OCI-LY7 (cell line): Measurements from ENCODE around the gene TNFAIP1. TPM values are rescaled to one million over a fixed set of nuclear protein-coding genes. Genes with fewer than 3 reads are reported as not detected.
"Not testable (repeated sequence)": the region's sequence is repeated elsewhere in the genome, so short reads cannot be mapped to it uniquely, and the experiment has no call there.

Experiments
- BruUV-seq: library from RNA; stranded (reverse); fragments of 400-500 nt; replicated peaks from 2 replicates; lab custom pipeline; 2021; lab: Mats Ljungman, UMichigan
- CTCF ChIA-PET: fragments of 300-600 bp; sonication (Branson Sonifier 250); formaldehyde crosslinking; loops from one replicate; lab custom pipeline; 2022; ENCODE audit warnings: antibody characterized with exemption; ENCODE audit not compliant: unreplicated experiment; lab: Charles Lee
- POLR2A ChIA-PET: fragments of 300-600 bp; sonication (Branson Sonifier 250); formaldehyde crosslinking; loops from one replicate; lab custom pipeline; 2022; ENCODE audit warnings: antibody characterized with exemption; lab: Charles Lee
- DNase-seq: peaks from one replicate; pipeline ENCODE4 v3.0.0-alpha.2; 2015; ENCODE audit warnings: low spot score
- H2AFZ ChIP-seq: fragments of 200-600 bp; sonication (generic), shearing (Covaris generic); 2 replicates; pipeline ENCODE4 v1.6.1; 2014; ENCODE audit warnings: mild to moderate bottlenecking, antibody characterized with exemption, low read length, moderate library complexity
- H3K27ac ChIP-seq: fragments of 200-600 bp; sonication (generic); 2 replicates; pipeline ENCODE4 v1.5.1; 2014; ENCODE audit warnings: mixed run types, low read depth, mild to moderate bottlenecking, moderate library complexity, low read length, inconsistent platforms; ENCODE audit not compliant: poor library complexity, severe bottlenecking
- H3K36me3 ChIP-seq: fragments of 200-600 bp; sonication (generic); 2 replicates; pipeline ENCODE4 v1.6.1; 2014; ENCODE audit warnings: mild to moderate bottlenecking, antibody characterized with exemption, low read length, moderate library complexity, mixed read lengths; ENCODE audit not compliant: insufficient read depth
- H3K4me1 ChIP-seq: fragments of 200-600 bp; sonication (generic); 2 replicates; pipeline ENCODE4 v1.5.1; 2014; ENCODE audit warnings: mild to moderate bottlenecking, low read length; ENCODE audit not compliant: insufficient read depth, poor library complexity, severe bottlenecking
- H3K4me2 ChIP-seq: fragments of 200-600 bp; sonication (generic); 2 replicates; pipeline ENCODE4 v1.6.1; 2014; ENCODE audit warnings: mild to moderate bottlenecking, low read length
- H3K4me3 ChIP-seq: fragments of 200-600 bp; sonication (generic); 2 replicates; pipeline ENCODE4 v1.5.1; 2014; ENCODE audit warnings: mild to moderate bottlenecking, low read depth, low read length; ENCODE audit not compliant: poor library complexity, severe bottlenecking
- H3K79me2 ChIP-seq: fragments of 200-600 bp; sonication (generic); 2 replicates; pipeline ENCODE4 v1.6.1; 2016; ENCODE audit warnings: low read depth, mild to moderate bottlenecking, low read length, moderate library complexity, mixed read lengths; ENCODE audit not compliant: insufficient read depth
- H3K9me2 ChIP-seq: fragments of 200-600 bp; sonication (generic); 2 replicates; pipeline ENCODE4 v1.6.1; 2016; ENCODE audit warnings: mild to moderate bottlenecking, low read length, mixed read lengths; ENCODE audit not compliant: insufficient read depth
- H3K9me3 ChIP-seq: fragments of 200-600 bp; sonication (generic); 2 replicates; pipeline ENCODE4 v1.6.1; 2014; ENCODE audit warnings: mild to moderate bottlenecking, mixed run types, low read length, mixed read lengths
- H4K20me1 ChIP-seq: fragments of 200-600 bp; sonication (generic); 2 replicates; pipeline ENCODE4 v1.6.1; 2014; ENCODE audit warnings: mild to moderate bottlenecking, antibody characterized with exemption, low read length, moderate library complexity, mixed read lengths; ENCODE audit not compliant: insufficient read depth
- EZH2phosphoT487 ChIP-seq: fragments of 200-600 bp; sonication (generic); IDR thresholded peaks from 2 replicates; pipeline ENCODE4 v1.6.1; 2018; ENCODE audit warnings: low read depth, borderline replicate concordance, mild to moderate bottlenecking, mixed run types, antibody characterized with exemption, low read length, moderate library complexity, mixed read lengths
- intact Hi-C: fragments of 100-400 bp; cut with micrococcal nuclease; formaldehyde crosslinking; loops from one replicate; pipeline ENCODE4 v1.10.0; 2022; ENCODE audit not compliant: unreplicated experiment
- total RNA-seq, 2 experiments: library from RNA; depleted of rRNA in 1 of 2; stranded (reverse); fragments of >200 nt in 1 of 2; shearing (Covaris generic) in 1 of 2; gene quantifications; 2 replicates each; pipeline ENCODE4 v1.2.3, GENCODE V29; 2014 to 2022
- TF ChIP-seq, protein P1 (sequence below): fragments of 200-600 bp; sonication (generic); conservative IDR thresholded peaks from 2 replicates; pipeline ENCODE4 v1.5.1; 2014; ENCODE audit warnings: mild to moderate bottlenecking, antibody characterized with exemption, low read length, moderate library complexity, mixed read lengths

Gene TNFAIP1
- total RNA-seq, 2 experiments from 2014 or later = 14.7 to 15.5 TPM

DNA sequence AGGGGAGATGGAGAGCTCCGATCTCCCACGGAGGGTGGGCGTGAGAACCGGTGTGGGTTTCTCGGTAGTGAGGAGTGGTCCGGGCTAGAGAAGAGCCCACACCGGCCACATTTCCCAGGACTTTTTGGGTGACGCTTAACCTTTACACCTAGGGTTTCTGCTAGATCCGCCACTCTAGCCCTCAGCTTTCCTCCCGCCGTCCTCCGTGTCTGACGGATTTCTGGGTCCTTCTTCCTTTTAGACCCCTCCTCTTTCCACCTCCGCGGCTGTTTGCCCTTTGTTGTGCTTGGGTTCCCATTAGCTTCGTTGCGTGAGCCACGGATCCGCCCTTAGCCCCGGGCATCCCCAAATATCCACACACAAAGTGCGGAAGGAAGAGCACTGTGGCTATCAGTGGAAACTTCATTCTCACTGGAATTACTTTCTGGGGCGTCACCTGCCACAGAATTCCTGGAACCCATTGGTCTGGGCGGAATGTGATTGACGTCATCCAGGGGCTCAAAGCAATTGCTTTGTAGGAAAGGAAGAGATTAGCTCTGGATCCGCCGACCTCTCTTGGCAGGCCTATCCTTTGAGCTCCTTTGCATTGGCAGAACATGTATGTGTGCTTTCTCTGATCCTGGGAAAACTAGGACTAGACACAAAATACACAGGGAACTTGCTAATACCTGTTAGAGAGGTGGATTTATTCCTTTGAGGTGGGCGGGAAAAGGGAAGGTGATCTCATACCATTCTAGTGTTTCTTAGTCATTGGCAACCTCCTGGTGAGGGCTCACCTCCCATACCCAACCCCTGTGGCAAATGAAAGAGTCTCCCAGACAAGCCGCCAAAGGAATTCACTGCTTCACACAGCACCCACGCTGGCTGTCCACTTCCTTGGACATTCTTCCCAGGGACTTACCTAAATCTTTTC is 654 bp downstream of the TNFAIP1 start:
- peaks cover 10% of the 10 kb centered on the region; the same call in 1 of the 2 replicates for H3K79me2 ChIP-seq
- no peak for DNase-seq
- peak overlapping the region; percentile 64 for H2AFZ ChIP-seq
- H3K4me3 ChIP-seq = peak overlapping the region; percentile 86
- TF ChIP-seq, protein P1, sequence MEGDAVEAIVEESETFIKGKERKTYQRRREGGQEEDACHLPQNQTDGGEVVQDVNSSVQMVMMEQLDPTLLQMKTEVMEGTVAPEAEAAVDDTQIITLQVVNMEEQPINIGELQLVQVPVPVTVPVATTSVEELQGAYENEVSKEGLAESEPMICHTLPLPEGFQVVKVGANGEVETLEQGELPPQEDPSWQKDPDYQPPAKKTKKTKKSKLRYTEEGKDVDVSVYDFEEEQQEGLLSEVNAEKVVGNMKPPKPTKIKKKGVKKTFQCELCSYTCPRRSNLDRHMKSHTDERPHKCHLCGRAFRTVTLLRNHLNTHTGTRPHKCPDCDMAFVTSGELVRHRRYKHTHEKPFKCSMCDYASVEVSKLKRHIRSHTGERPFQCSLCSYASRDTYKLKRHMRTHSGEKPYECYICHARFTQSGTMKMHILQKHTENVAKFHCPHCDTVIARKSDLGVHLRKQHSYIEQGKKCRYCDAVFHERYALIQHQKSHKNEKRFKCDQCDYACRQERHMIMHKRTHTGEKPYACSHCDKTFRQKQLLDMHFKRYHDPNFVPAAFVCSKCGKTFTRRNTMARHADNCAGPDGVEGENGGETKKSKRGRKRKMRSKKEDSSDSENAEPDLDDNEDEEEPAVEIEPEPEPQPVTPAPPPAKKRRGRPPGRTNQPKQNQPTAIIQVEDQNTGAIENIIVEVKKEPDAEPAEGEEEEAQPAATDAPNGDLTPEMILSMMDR = no peak
- TF ChIP-seq EZH2phosphoT487 = no peak
- H3K36me3 ChIP-seq = peaks cover 3% of the 10 kb centered on the region; the same call in 1 of the 2 replicates
- POLR2A ChIA-PET = interaction anchor here (0.8 to 3.0 kb wide), 8 partner anchors 11 to 260 kb away, joined by 3 to 22 read pairs (median 4); partner anchors contain the start of genes POLDIP2 and TMEM97
- TSS peak; percentile 30 for BruUV-seq
- no peaks in the 10 kb centered on the region for H3K9me3 ChIP-seq
- intact Hi-C loops = loop anchor here (1.0 to 2.0 kb wide), 2 partner anchors 21 to 35 kb away; partner anchors contain the start of genes POLDIP2, SARM1 and VTN
- no peaks in the 10 kb centered on the region for H4K20me1 ChIP-seq
- H3K4me2 ChIP-seq = peak overlapping the region; percentile 97
- no peak overlapping the region for H3K27ac ChIP-seq
- CTCF ChIA-PET = interaction anchor here (0.6 to 0.8 kb wide), 2 partner anchors 18 to 21 kb away, joined by 3 read pairs; partner anchors contain the start of gene POLDIP2
- peaks cover 23% of the 10 kb centered on the region for H3K4me1 ChIP-seq
- no peaks in the 10 kb centered on the region for H3K9me2 ChIP-seq

DNA sequence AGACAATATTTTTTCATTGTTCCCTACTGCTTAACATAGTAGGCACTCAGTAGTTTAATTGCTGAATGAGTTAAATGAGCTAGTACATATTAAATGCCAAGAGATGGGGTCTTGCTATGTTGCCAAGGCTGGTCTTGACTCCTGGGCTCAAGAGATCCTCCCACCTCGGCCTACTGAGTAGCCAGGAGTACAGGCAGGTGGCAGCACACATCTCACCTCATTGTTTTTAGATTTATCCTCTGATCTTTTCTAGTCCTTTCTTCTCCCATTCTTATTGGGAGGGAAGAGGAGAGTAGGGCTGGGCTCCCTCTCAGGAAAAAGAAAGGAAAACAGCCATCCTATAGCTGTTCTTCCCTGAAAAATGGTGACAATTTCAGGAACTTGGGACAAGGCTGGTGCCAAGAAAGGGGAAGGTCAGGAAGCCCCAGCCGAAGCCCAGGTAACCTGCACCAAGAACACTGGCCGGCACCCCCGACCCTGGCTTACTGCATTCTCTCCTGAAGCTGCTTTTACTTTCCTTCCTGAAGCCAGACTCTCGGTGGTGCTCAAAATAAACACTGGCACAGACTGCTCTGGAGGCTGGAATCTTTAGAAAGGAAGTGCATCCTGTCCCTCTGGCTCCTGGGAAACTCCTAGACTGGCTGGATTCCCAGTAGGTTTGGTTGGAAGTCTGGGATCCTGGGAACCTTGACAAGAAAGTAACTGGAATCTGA is 2.7 kb downstream of the TNFAIP1 start:
- DNase-seq = no peak
- Histone ChIP-seq H3K79me2 (peaks cover 10% of the 10 kb centered on the region; the same call in 1 of the 2 replicates), H3K9me2 (no peaks in the 10 kb centered on the region), H4K20me1 (no peaks in the 10 kb centered on the region), H3K4me2 (no peak overlapping the region), H3K9me3 (no peaks in the 10 kb centered on the region), H3K4me3 (no peak overlapping the region), H3K27ac (no peak overlapping the region), H3K36me3 (peaks cover 23% of the 10 kb centered on the region), H2AFZ (no peak overlapping the region), H3K4me1 (peaks cover 34% of the 10 kb centered on the region)
- ChIA-PET POLR2A (interaction anchor here (0.8 kb wide), 1 partner anchor 19 kb away, joined by 3 read pairs; the partner anchor contains the start of gene POLDIP2), CTCF (no interaction called here)
- intact Hi-C loops = no loop called here
- BruUV-seq = no TSS peak
- no peak for TF ChIP-seq EZH2phosphoT487
- TF ChIP-seq, protein P1 = peak; percentile 40

DNA sequence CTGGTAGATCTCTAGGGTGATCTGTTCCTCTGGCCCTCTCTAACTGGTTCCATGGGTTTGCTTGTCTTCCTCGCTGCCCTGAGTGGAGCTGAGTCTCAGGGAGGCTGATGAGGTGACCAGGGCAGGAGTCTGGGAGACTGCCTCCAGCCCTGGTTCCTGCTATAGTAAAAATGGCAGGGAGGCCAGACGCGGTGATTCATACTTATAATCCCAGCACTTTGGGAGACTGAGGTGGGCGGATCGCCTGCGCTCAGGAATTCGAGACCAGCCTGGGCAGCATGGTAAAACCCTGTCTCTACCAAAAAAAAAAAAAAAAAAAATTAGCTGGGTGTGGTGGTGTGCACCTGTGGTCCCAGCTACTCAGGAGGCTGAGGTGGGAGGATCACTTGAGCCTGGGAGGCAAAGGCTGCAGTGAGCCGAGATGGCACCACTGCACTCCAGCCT is 3.2 kb downstream of the TNFAIP1 start:
- CTCF ChIA-PET, DNase-seq, H3K9me2 ChIP-seq, H4K20me1 ChIP-seq, H3K27ac ChIP-seq, intact Hi-C loops, H3K4me2 ChIP-seq, H3K79me2 ChIP-seq, POLR2A ChIA-PET, H2AFZ ChIP-seq, H3K9me3 ChIP-seq, H3K4me3 ChIP-seq, BruUV-seq: not testable (repeated sequence)
- peaks cover 23% of the 10 kb centered on the region for H3K36me3 ChIP-seq
- H3K4me1 ChIP-seq = peaks cover 40% of the 10 kb centered on the region
